Osteocyte (in vitro differentiated cells): ENCODE results near the gene TRIM44. TPM values are rescaled to one million over a fixed set of nuclear protein-coding genes. Genes with fewer than 3 reads are reported as not detected.

Source experiments
- DNase-seq: peaks from one replicate; pipeline ENCODE4 v3.0.0; 2021; ENCODE audit warnings: mixed read lengths; ENCODE audit not compliant: unreplicated experiment; ENCODE audit errors: extremely low spot score
- H3K27ac Mint-ChIP-seq: one replicate; pipeline ENCODE4 v1.8.0; 2021; ENCODE audit warnings: mild to moderate bottlenecking, mixed read lengths; ENCODE audit not compliant: unreplicated experiment
- H3K27me3 Mint-ChIP-seq: one replicate; pipeline ENCODE4 v1.8.0; 2021; ENCODE audit warnings: mixed read lengths; ENCODE audit not compliant: unreplicated experiment
- H3K36me3 Mint-ChIP-seq: one replicate; pipeline ENCODE4 v1.8.0; 2021; ENCODE audit warnings: mixed read lengths; ENCODE audit not compliant: unreplicated experiment
- H3K4me1 Mint-ChIP-seq: one replicate; pipeline ENCODE4 v1.8.0; 2021; ENCODE audit warnings: mixed read lengths; ENCODE audit not compliant: unreplicated experiment
- H3K4me3 Mint-ChIP-seq: one replicate; pipeline ENCODE4 v1.8.0; 2021; ENCODE audit warnings: mild to moderate bottlenecking, moderate library complexity, mixed read lengths; ENCODE audit not compliant: unreplicated experiment
- H3K9me3 Mint-ChIP-seq: one replicate; pipeline ENCODE4 v1.8.0; 2021; ENCODE audit warnings: mixed read lengths; ENCODE audit not compliant: unreplicated experiment
- CTCF ChIP-seq: fragments of 200-600 bp; sonication (generic); IDR thresholded peaks from 2 replicates; pipeline ENCODE4 v1.5.0; 2021; ENCODE audit warnings: antibody characterized with exemption, mild to moderate bottlenecking, moderate library complexity
- total RNA-seq: library from RNA; stranded (reverse); gene quantifications from 2 replicates; pipeline ENCODE4 v1.2.1, GENCODE V29; 2021

TRIM44 gene
- total RNA-seq, 1 donor from 2014 or later, result 79.9 TPM

- TF ChIP-seq CTCF, result no peak
- DNase-seq, result no peak
- no peak overlapping the region for H3K27ac Mint-ChIP-seq
- H3K36me3 Mint-ChIP-seq, result peaks cover 29% of the 10 kb centered on the region
- H3K27me3 Mint-ChIP-seq, result no peaks in the 10 kb centered on the region
- H3K9me3 Mint-ChIP-seq, result peaks cover 7% of the 10 kb centered on the region
- peaks cover 8% of the 10 kb centered on the region for H3K4me1 Mint-ChIP-seq
- no peak overlapping the region for H3K4me3 Mint-ChIP-seq
Measured at GRCh38 chr11:35723913-35724312, 61.3 kb downstream of the TRIM44 start.

- DNase-seq, result no peak
- H3K4me3 Mint-ChIP-seq, result no peak overlapping the region
- H3K27ac Mint-ChIP-seq, result peak overlapping the region; percentile 13
- peaks cover 43% of the 10 kb centered on the region for H3K36me3 Mint-ChIP-seq
- H3K27me3 Mint-ChIP-seq, result no peaks in the 10 kb centered on the region
- peaks cover 18% of the 10 kb centered on the region for H3K9me3 Mint-ChIP-seq
- TF ChIP-seq CTCF, result no peak
- H3K4me1 Mint-ChIP-seq, result peaks cover 8% of the 10 kb centered on the region
Measured at GRCh38 chr11:35725885-35726284, 63.3 kb downstream of the TRIM44 start.

GRCh38 chr11:35727140-35727539 lies 64.6 kb downstream of the TRIM44 start:
- Mint-ChIP-seq H3K27me3 (no peaks in the 10 kb centered on the region), H3K4me1 (peaks cover 8% of the 10 kb centered on the region), H3K27ac (no peak overlapping the region), H3K36me3 (peaks cover 48% of the 10 kb centered on the region), H3K4me3 (no peak overlapping the region), H3K9me3 (peaks cover 18% of the 10 kb centered on the region)
- TF ChIP-seq CTCF, result no peak
- DNase-seq, result no peak

GRCh38 chr11:35730254-35730653 lies 67.7 kb downstream of the TRIM44 start:
- DNase-seq, result no peak
- Mint-ChIP-seq H3K27me3 (no peaks in the 10 kb centered on the region), H3K36me3 (peaks cover 63% of the 10 kb centered on the region), H3K27ac (no peak overlapping the region), H3K9me3 (peaks cover 18% of the 10 kb centered on the region), H3K4me3 (no peak overlapping the region), H3K4me1 (peaks cover 8% of the 10 kb centered on the region)
- no peak for TF ChIP-seq CTCF

- Mint-ChIP-seq H3K27me3 (no peaks in the 10 kb centered on the region), H3K4me1 (peaks cover 3% of the 10 kb centered on the region), H3K9me3 (peaks cover 5% of the 10 kb centered on the region), H3K27ac (no peak overlapping the region), H3K36me3 (peaks cover 54% of the 10 kb centered on the region), H3K4me3 (no peak overlapping the region)
- TF ChIP-seq CTCF, result no peak
- DNase-seq, result no peak
Measured at GRCh38 chr11:35734669-35735410, 72.3 kb downstream of the TRIM44 start.
